Adrenal gland (tissue), 12 donors: ENCODE results near the gene USP6NL. TPM values are rescaled to one million over a fixed set of nuclear protein-coding genes. Genes with fewer than 3 reads are reported as not detected.

Experiments used
- DNase-seq, 7 donors: peaks; one replicate each; pipeline ENCODE4 v3.0.0-alpha.2; 2019 to 2020
- H3K27ac ChIP-seq, 5 donors: fragments of 200-600 bp; sonication (generic) in 4 of 5; 1 replicate in 3 of 5; 2 replicates in 2 of 5; pipeline versions ENCODE4 v1.5.1 to v1.8.0; 2016 to 2020; ENCODE audit warnings: mild to moderate bottlenecking in 1 of 5
- H3K27me3 ChIP-seq: fragments of 200-600 bp; 2 replicates; pipeline ENCODE4 v1.8.0; 2021
- H3K36me3 ChIP-seq, 2 donors: fragments of 200-600 bp; replicated peaks in 1 of 2; 1 replicate in 1 of 2; 2 replicates in 1 of 2; pipeline versions ENCODE4 v1.5.1 to v1.8.0; 2018 to 2022
- H3K4me1 ChIP-seq, 2 donors: fragments of 200-600 bp; replicated peaks in 1 of 2; 1 replicate in 1 of 2; 2 replicates in 1 of 2; pipeline versions ENCODE4 v1.5.1 to v1.8.0; 2018 to 2021
- H3K4me3 ChIP-seq, 4 donors: fragments of 200-600 bp; sonication (generic) in 3 of 4; one replicate each; pipeline ENCODE4 v1.5.1; 2016 to 2018
- H3K9me3 ChIP-seq, 3 donors: fragments of 200-600 bp; sonication (generic) in 1 of 3; replicated peaks in 1 of 3; 1 replicate in 2 of 3; 2 replicates in 1 of 3; pipeline versions ENCODE4 v1.5.1 to v1.8.0; 2016 to 2021
- CTCF ChIP-seq, 6 experiments: fragments of 450-650 bp in 4 of 6; fragments of 200-600 bp in 2 of 6; sonication (generic) in 1 of 6; IDR thresholded peaks; 1 replicate in 5 of 6; 2 replicates in 1 of 6; pipeline versions ENCODE4 v1.5.1 to v1.8.0; 2016 to 2021; ENCODE audit warnings: antibody characterized with exemption in 6 of 6, mild to moderate bottlenecking in 2 of 6, moderate library complexity in 1 of 6
- POLR2A ChIP-seq, 2 donors: fragments of 450-650 bp; IDR thresholded peaks; one replicate each; pipeline ENCODE4 v1.6.1; 2017; ENCODE audit warnings: antibody characterized with exemption in 2 of 2, mild to moderate bottlenecking in 2 of 2, moderate library complexity in 1 of 2
- WGBS, 4 donors: extraction: QIAGEN DNeasy Blood & Tissue Kit in 2 of 4; methylation state at CpG; one replicate each; pipeline versions ENCODE4 v1.1.5 to v1.1.7; 2013 to 2017; 5-methylcytosine and 5-hydroxymethylcytosine counted together
- intact Hi-C, 2 donors: fragments of 100-400 bp; cut with DNase I; formaldehyde crosslinking; loops; one replicate each; pipeline versions ENCODE4 v1.14.1 to v1.15.0; 2022 to 2023
- polyA plus RNA-seq, 3 donors: library from polyadenylated mRNA; stranded (reverse); fragments of 200-250 nt in 2 of 3; fragments of 350-450 nt in 1 of 3; fragmentation: Illumina TruSeq in 1 of 3; extraction: RNeasy Lipid Tissue Mini Kit (QIAGEN cat#74804) in 1 of 3; gene quantifications; one replicate each; pipeline ENCODE4 v1.2.3, GENCODE V29; 2013 to 2014
- total RNA-seq, 9 donors: library from RNA; depleted of rRNA in 4 of 9; stranded (reverse); fragments of >200 nt in 4 of 9; fragments of 120-200 nt in 1 of 9; fragmentation: NEBNext Ultra II Directional in 1 of 9; extraction: Animal tissue kit (Norgen Biotek cat#: 25700) in 1 of 9; gene quantifications; one replicate each; pipeline versions ENCODE4 v1.1.0 to v1.2.4, GENCODE V29; 2013 to 2023
- donor health status: healthy with polysubstance abuse.
- donor health status: Bipolar disorder and iron deficiency.
- donor health status: DM: yes; HTN: yes; CAD: no.
- donor health status: DM: no; HTN: no; CAD: no.
- donor health status: DM: no; HTN: no; CAD: no.
- donor health status: DM: yes; HTN: yes; CAD: no.

Gene USP6NL
- total and polyA plus RNA-seq, 12 donors = 3.5 to 35.1 (median 19.8) TPM

GRCh38 chr10:11425676-11426075 lies 185.8 kb downstream of the USP6NL start:
- Histone ChIP-seq H3K36me3 (no peaks in the 10 kb centered on the region), H3K27ac (no peak overlapping the region), H3K9me3 (no peaks in the 10 kb centered on the region), H3K27me3 (no peaks in the 10 kb centered on the region), H3K4me1 (no peaks in the 10 kb centered on the region), H3K4me3 (no peak overlapping the region)
- TF ChIP-seq POLR2A (IDR thresholded peaks at IDR 0.05) = no peak
- no peak for DNase-seq
- 68 to 82% (median 75%) methylated on average over 2 of the region's 2 CpGs for WGBS, 4 donors
- intact Hi-C loops = loop anchor here in 1 of 2 donors (10.0 kb wide), 2 partner anchors 49 to 329 kb away; no protein-coding TSS in a partner anchor

GRCh38 chr10:11425296-11425610 lies 186.2 kb downstream of the USP6NL start:
- 80 to 88% (median 81%) methylated on average over 3 of the region's 3 CpGs for WGBS, 4 donors
- no peaks in the 10 kb centered on the region for H3K36me3 ChIP-seq
- no peak overlapping the region for H3K4me3 ChIP-seq
- H3K27ac ChIP-seq = no peak overlapping the region
- no peaks in the 10 kb centered on the region for H3K9me3 ChIP-seq
- intact Hi-C loops = loop anchor here in 1 of 2 donors (10.0 kb wide), 2 partner anchors 50 to 330 kb away; no protein-coding TSS in a partner anchor
- no peaks in the 10 kb centered on the region for H3K27me3 ChIP-seq
- H3K4me1 ChIP-seq = no peaks in the 10 kb centered on the region
- DNase-seq = no peak
- TF ChIP-seq POLR2A (IDR thresholded peaks at IDR 0.05) (no peak), CTCF (IDR thresholded peaks at IDR 0.05) (no peak)

- H3K36me3 ChIP-seq = no peaks in the 10 kb centered on the region
- H3K27me3 ChIP-seq = no peaks in the 10 kb centered on the region
- H3K9me3 ChIP-seq = no peaks in the 10 kb centered on the region
- peak; percentile 62 to 83 (median 77) for DNase-seq
- WGBS, 4 donors = 26 to 38% (median 35%) methylated on average over 11 of the region's 11 CpGs
- peak; percentile 69 to 91 (median 77) for TF ChIP-seq CTCF (IDR thresholded peaks at IDR 0.05)
- TF ChIP-seq POLR2A (IDR thresholded peaks at IDR 0.05) = no peak
- H3K27ac ChIP-seq = no peak overlapping the region
- no peak overlapping the region for H3K4me3 ChIP-seq
- H3K4me1 ChIP-seq = no peaks in the 10 kb centered on the region
- intact Hi-C loops = loop anchor here in 1 of 2 donors (10.0 kb wide), 2 partner anchors 50 to 330 kb away; no protein-coding TSS in a partner anchor
Observed at GRCh38 chr10:11424456-11425295, 186.8 kb downstream of the USP6NL start.

- Histone ChIP-seq H3K27me3 (no peaks in the 10 kb centered on the region), H3K9me3 (no peaks in the 10 kb centered on the region), H3K4me3 (no peak overlapping the region), H3K4me1 (no peaks in the 10 kb centered on the region), H3K36me3 (no peaks in the 10 kb centered on the region), H3K27ac (no peak overlapping the region)
- intact Hi-C loops = no loop called here
- DNase-seq = no peak
- WGBS, 4 donors = 65 to 93% (median 74%) methylated on average over 2 of the region's 2 CpGs
- TF ChIP-seq POLR2A (IDR thresholded peaks at IDR 0.05) = no peak
Observed at GRCh38 chr10:11416974-11417373, 194.5 kb downstream of the USP6NL start.

GRCh38 chr10:11415095-11415494 lies 196.4 kb downstream of the USP6NL start:
- Histone ChIP-seq H3K4me3 (no peak overlapping the region), H3K4me1 (no peaks in the 10 kb centered on the region), H3K36me3 (no peaks in the 10 kb centered on the region), H3K9me3 (no peaks in the 10 kb centered on the region), H3K27me3 (no peaks in the 10 kb centered on the region), H3K27ac (no peak overlapping the region)
- TF ChIP-seq POLR2A (IDR thresholded peaks at IDR 0.05) (no peak), CTCF (IDR thresholded peaks at IDR 0.05) (no peak)
- WGBS, 4 donors = 64 to 88% (median 77%) methylated on average over 3 to 5 of the region's 5 CpGs
- intact Hi-C loops = no loop called here
- no peak for DNase-seq
